Kidney tubule cell (primary cell): ENCODE data around the gene RAD54L.
A peak's percentile ranks its signal among the peaks of the same experiment; 100 is the strongest.
"Not testable (repeated sequence)": the region's sequence is repeated elsewhere in the genome, so short reads cannot be mapped to it uniquely, and the experiment has no call there.

Experiments
- DNase-seq: peaks from one replicate; pipeline ENCODE4 v3.0.0-alpha.2; 2018; ENCODE audit warnings: low spot score

The RAD54L gene

GRCh38 chr1:46241733-46242132 lies 5.8 kb upstream of the RAD54L start:
- not testable (repeated sequence) for DNase-seq

- no peak for DNase-seq
These were observed 4.6 kb upstream of the RAD54L start for GRCh38 chr1:46242918-46243317.

- DNase-seq = not testable (repeated sequence)
These were observed 3.7 kb upstream of the RAD54L start for GRCh38 chr1:46243831-46244230.

GRCh38 chr1:46244656-46245371 lies 2.7 kb upstream of the RAD54L start:
- no peak for DNase-seq

GRCh38 chr1:46246136-46246535 lies 1.4 kb upstream of the RAD54L start:
- not testable (repeated sequence) for DNase-seq

GRCh38 chr1:46246548-46247435 lies 771 bp upstream of the RAD54L start:
- no peak for DNase-seq

- DNase-seq = peak; percentile 72
These were observed 758 bp downstream of the RAD54L start for GRCh38 chr1:46248122-46248920.

GRCh38 chr1:46254668-46255067 lies 7.1 kb downstream of the RAD54L start:
- no peak for DNase-seq

GRCh38 chr1:46256523-46256922 lies 9.0 kb downstream of the RAD54L start:
- no peak for DNase-seq

GRCh38 chr1:46262508-46262907 lies 14.9 kb downstream of the RAD54L start:
- DNase-seq = no peak

- DNase-seq = no peak
These were observed 15.6 kb downstream of the RAD54L start for GRCh38 chr1:46263146-46263545.

GRCh38 chr1:46268578-46268977 lies 21.0 kb downstream of the RAD54L start:
- no peak for DNase-seq

GRCh38 chr1:46274225-46275029 lies 26.9 kb downstream of the RAD54L start:
- DNase-seq = no peak

- no peak for DNase-seq
These were observed 27.4 kb downstream of the RAD54L start for GRCh38 chr1:46275030-46275337.

- DNase-seq = no peak
These were observed 30.3 kb downstream of the RAD54L start for GRCh38 chr1:46277658-46278373.

GRCh38 chr1:46278807-46279206 lies 31.2 kb downstream of the RAD54L start:
- no peak for DNase-seq

GRCh38 chr1:46280092-46280491 lies 32.5 kb downstream of the RAD54L start:
- no peak for DNase-seq

- no peak for DNase-seq
These were observed 33.5 kb downstream of the RAD54L start for GRCh38 chr1:46281021-46281420.

GRCh38 chr1:46284058-46284457 lies 36.5 kb downstream of the RAD54L start:
- no peak for DNase-seq

GRCh38 chr1:46284597-46285564 lies 37.3 kb downstream of the RAD54L start:
- no peak for DNase-seq
